CD4-positive, alpha-beta T cell (primary cell): ENCODE measurements around the gene PDS5A. TPM values are rescaled to one million over a fixed set of nuclear protein-coding genes. Genes with fewer than 3 reads are reported as not detected.
A peak's percentile ranks its signal among the peaks of the same experiment; 100 is the strongest.
"Not testable (repeated sequence)": the region's sequence is repeated elsewhere in the genome, so short reads cannot be mapped to it uniquely, and the experiment has no call there.

Experiments used
- ATAC-seq: fragments of 200-7000 bp; cut with Tn5 transposase; one replicate; pipeline ENCODE4 v1.10.0; 2022; ENCODE audit warnings: mild to moderate bottlenecking; ENCODE audit not compliant: poor library complexity
- CTCF ChIA-PET: fragments of 350-600 bp; sonication (Branson Sonifier 250); formaldehyde crosslinking; loops from one replicate; lab custom pipeline; 2021; ENCODE audit warnings: antibody characterized with exemption, inconsistent platforms; lab: Charles Lee
- POLR2A ChIA-PET: fragments of 350-600 bp; sonication (Branson Sonifier 250); formaldehyde crosslinking; loops from one replicate; lab custom pipeline; 2021; ENCODE audit warnings: antibody characterized with exemption, inconsistent platforms; lab: Charles Lee
- DNase-seq, 14 experiments: peaks; one replicate each; pipeline ENCODE4 v3.0.0-alpha.2; 2013 to 2020; ENCODE audit warnings: mixed read lengths in 2 of 14
- H3K27ac ChIP-seq, 2 donors: one replicate each; pipeline versions ENCODE4 v1.5.1 to v1.7.0; 2013; ENCODE audit warnings: low read length in 2 of 2, low read depth in 1 of 2, mild to moderate bottlenecking in 1 of 2
- H3K27me3 ChIP-seq, 2 experiments: 1 replicate in 1 of 2; 2 replicates in 1 of 2; pipeline versions ENCODE4 v1.6.1 to v1.7.0; 2013; ENCODE audit warnings: low read length in 2 of 2, control low read depth in 1 of 2, mild to moderate bottlenecking in 1 of 2, moderate library complexity in 1 of 2; ENCODE audit not compliant: insufficient read depth in 2 of 2, control insufficient read depth in 1 of 2
- H3K36me3 ChIP-seq: one replicate; pipeline ENCODE4 v1.6.1; 2013; ENCODE audit warnings: low read length, control low read depth; ENCODE audit not compliant: insufficient read depth
- H3K4me1 ChIP-seq: one replicate; pipeline ENCODE4 v1.6.1; 2013; ENCODE audit warnings: low read length, control low read depth; ENCODE audit not compliant: insufficient read depth
- H3K4me3 ChIP-seq: one replicate; pipeline ENCODE4 v1.5.1; 2013; ENCODE audit warnings: mild to moderate bottlenecking, low read length, moderate library complexity
- H3K9me3 ChIP-seq, 2 experiments: 1 replicate in 1 of 2; 2 replicates in 1 of 2; pipeline versions ENCODE4 v1.6.1 to v1.7.0; 2013; ENCODE audit warnings: low read length in 2 of 2, mild to moderate bottlenecking in 2 of 2, control low read depth in 1 of 2, moderate library complexity in 1 of 2; ENCODE audit not compliant: control insufficient read depth in 1 of 2, insufficient read depth in 1 of 2
- H3K27ac Mint-ChIP-seq: one replicate; pipeline ENCODE4 v1.8.0; 2020; ENCODE audit warnings: mixed read lengths
- H3K27me3 Mint-ChIP-seq: one replicate; pipeline ENCODE4 v1.8.0; 2021; ENCODE audit warnings: mixed read lengths
- H3K36me3 Mint-ChIP-seq: one replicate; pipeline ENCODE4 v1.8.0; 2021; ENCODE audit warnings: low read depth, mixed read lengths
- H3K4me1 Mint-ChIP-seq: one replicate; pipeline ENCODE4 v1.8.0; 2021; ENCODE audit warnings: low read depth, mixed read lengths
- H3K4me3 Mint-ChIP-seq: one replicate; pipeline ENCODE4 v1.8.0; 2020; ENCODE audit warnings: mild to moderate bottlenecking, mixed read lengths
- H3K9me3 Mint-ChIP-seq: one replicate; pipeline ENCODE4 v1.8.0; 2020; ENCODE audit warnings: mixed read lengths
- CTCF ChIP-seq: fragments of 200-600 bp; IDR thresholded peaks from one replicate; pipeline ENCODE4 v1.8.0; 2022; ENCODE audit warnings: antibody characterized with exemption, mild to moderate bottlenecking
- intact Hi-C, 2 experiments: fragments of 100-400 bp; cut with DNase I in 1 of 2; cut with micrococcal nuclease in 1 of 2; formaldehyde crosslinking; loops; one replicate each; pipeline versions ENCODE4 v1.15.1 to v1.9.0; 2023 to 2025; cut with DNase I, micrococcal nuclease
- total RNA-seq, 174 experiments: library from RNA in 2 of 174; stranded (reverse) in 2 of 174; gene quantifications; one replicate each; pipeline ENCODE4 v1.2.3 and lab custom pipeline; 2021 to 2026

The PDS5A gene
- total RNA-seq, 2 experiments from 2014 or later = 80.0 to 80.6 TPM

- Mint-ChIP-seq H3K9me3 (no peaks in the 10 kb centered on the region), H3K4me3 (no peak overlapping the region), H3K27me3 (no peaks in the 10 kb centered on the region), H3K36me3 (peaks cover 18% of the 10 kb centered on the region), H3K27ac (peak overlapping the region; percentile 45), H3K4me1 (peaks cover 67% of the 10 kb centered on the region)
- DNase-seq (no peak), ATAC-seq (no peak)
- intact Hi-C loops = no loop called here
- Histone ChIP-seq H3K27me3 (no peaks in the 10 kb centered on the region), H3K36me3 (no peaks in the 10 kb centered on the region), H3K9me3 (no peaks in the 10 kb centered on the region), H3K27ac (no peak overlapping the region), H3K4me3 (no peak overlapping the region), H3K4me1 (peaks cover 34% of the 10 kb centered on the region)
- no peak for TF ChIP-seq CTCF
- CTCF ChIA-PET = no interaction called here
- POLR2A ChIA-PET = no interaction called here
Observed at GRCh38 chr4:39947417-39947816, 30.3 kb downstream of the PDS5A start.

- DNase-seq, ATAC-seq, H3K36me3 ChIP-seq, intact Hi-C loops, H3K27ac ChIP-seq, H3K27me3 Mint-ChIP-seq, H3K4me3 ChIP-seq, H3K9me3 Mint-ChIP-seq, CTCF ChIA-PET, POLR2A ChIA-PET, H3K9me3 ChIP-seq, H3K27me3 ChIP-seq, H3K4me3 Mint-ChIP-seq, H3K27ac Mint-ChIP-seq: not testable (repeated sequence)
- H3K4me1 ChIP-seq = peaks cover 23% of the 10 kb centered on the region
- H3K4me1 Mint-ChIP-seq = peaks cover 72% of the 10 kb centered on the region
- peaks cover 15% of the 10 kb centered on the region for H3K36me3 Mint-ChIP-seq
Observed at GRCh38 chr4:39944245-39944644, 33.5 kb downstream of the PDS5A start.

GRCh38 chr4:39942507-39942906 lies 35.2 kb downstream of the PDS5A start:
- ATAC-seq (no peak), DNase-seq (no peak)
- H3K9me3 ChIP-seq = no peaks in the 10 kb centered on the region
- H3K27ac Mint-ChIP-seq = no peak overlapping the region
- intact Hi-C loops = no loop called here
- H3K36me3 Mint-ChIP-seq = peaks cover 5% of the 10 kb centered on the region
- ChIA-PET CTCF (no interaction called here), POLR2A (no interaction called here)
- no peaks in the 10 kb centered on the region for H3K36me3 ChIP-seq
- H3K27me3 ChIP-seq = no peaks in the 10 kb centered on the region
- TF ChIP-seq CTCF = no peak
- no peaks in the 10 kb centered on the region for H3K27me3 Mint-ChIP-seq
- H3K4me1 Mint-ChIP-seq = peaks cover 69% of the 10 kb centered on the region
- H3K9me3 Mint-ChIP-seq = no peaks in the 10 kb centered on the region
- H3K4me3 ChIP-seq = no peak overlapping the region
- H3K27ac ChIP-seq = no peak overlapping the region
- H3K4me3 Mint-ChIP-seq = no peak overlapping the region
- peaks cover 16% of the 10 kb centered on the region for H3K4me1 ChIP-seq

GRCh38 chr4:39941682-39942217 lies 36.0 kb downstream of the PDS5A start:
- CTCF ChIA-PET = interaction anchor here (1.3 kb wide), 1 partner anchor 8 kb away, joined by 3 read pairs; no protein-coding TSS in a partner anchor

More at GRCh38 chr4:39941682-39942217, 36.0 kb downstream of the PDS5A start:
- ATAC-seq (no peak), DNase-seq (no peak)
- Histone ChIP-seq H3K4me1 (peaks cover 20% of the 10 kb centered on the region), H3K27ac (no peak overlapping the region), H3K4me3 (no peak overlapping the region), H3K36me3 (peaks cover 3% of the 10 kb centered on the region), H3K9me3 (no peaks in the 10 kb centered on the region), H3K27me3 (no peaks in the 10 kb centered on the region)
- Mint-ChIP-seq H3K4me3 (no peak overlapping the region), H3K27ac (no peak overlapping the region), H3K4me1 (peaks cover 67% of the 10 kb centered on the region), H3K27me3 (no peaks in the 10 kb centered on the region), H3K36me3 (peaks cover 4% of the 10 kb centered on the region), H3K9me3 (no peaks in the 10 kb centered on the region)
- POLR2A ChIA-PET = no interaction called here
- intact Hi-C loops = no loop called here
- TF ChIP-seq CTCF = no peak
